ENCODE data around the gene CD300A.
"Not testable (repeated sequence)": the region's sequence is repeated elsewhere in the genome, so short reads cannot be mapped to it uniquely, and the experiment has no call there.

DNA sequence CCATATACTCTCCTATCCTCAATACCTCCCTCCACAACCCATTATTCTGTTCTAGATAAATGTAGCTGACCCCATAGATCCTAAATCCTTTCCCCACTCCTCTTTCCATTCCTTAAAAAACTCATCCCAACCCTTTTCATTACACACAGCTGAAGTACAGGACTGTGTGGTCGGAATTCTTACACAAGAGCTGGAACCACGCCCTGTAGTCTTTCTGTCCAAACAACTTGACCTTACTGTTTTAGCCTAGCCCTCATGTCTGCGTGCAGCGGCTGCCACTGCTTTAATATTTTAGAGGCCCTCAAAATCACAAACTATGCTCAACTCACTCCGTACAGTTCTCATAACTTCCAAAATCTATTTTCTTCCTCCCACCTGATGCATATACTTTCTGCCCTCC, 37.5 kb downstream of the CD300A start:
- TF ChIP-seq, protein P1, sequence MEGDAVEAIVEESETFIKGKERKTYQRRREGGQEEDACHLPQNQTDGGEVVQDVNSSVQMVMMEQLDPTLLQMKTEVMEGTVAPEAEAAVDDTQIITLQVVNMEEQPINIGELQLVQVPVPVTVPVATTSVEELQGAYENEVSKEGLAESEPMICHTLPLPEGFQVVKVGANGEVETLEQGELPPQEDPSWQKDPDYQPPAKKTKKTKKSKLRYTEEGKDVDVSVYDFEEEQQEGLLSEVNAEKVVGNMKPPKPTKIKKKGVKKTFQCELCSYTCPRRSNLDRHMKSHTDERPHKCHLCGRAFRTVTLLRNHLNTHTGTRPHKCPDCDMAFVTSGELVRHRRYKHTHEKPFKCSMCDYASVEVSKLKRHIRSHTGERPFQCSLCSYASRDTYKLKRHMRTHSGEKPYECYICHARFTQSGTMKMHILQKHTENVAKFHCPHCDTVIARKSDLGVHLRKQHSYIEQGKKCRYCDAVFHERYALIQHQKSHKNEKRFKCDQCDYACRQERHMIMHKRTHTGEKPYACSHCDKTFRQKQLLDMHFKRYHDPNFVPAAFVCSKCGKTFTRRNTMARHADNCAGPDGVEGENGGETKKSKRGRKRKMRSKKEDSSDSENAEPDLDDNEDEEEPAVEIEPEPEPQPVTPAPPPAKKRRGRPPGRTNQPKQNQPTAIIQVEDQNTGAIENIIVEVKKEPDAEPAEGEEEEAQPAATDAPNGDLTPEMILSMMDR (IDR thresholded peaks at IDR 0.05; ENCODE audit: low read depth, low read length): not testable (repeated sequence)
- not testable (repeated sequence) for TF ChIP-seq MYC (IDR thresholded peaks at IDR 0.05; ENCODE audit: low read depth, low read length); POLR2A (IDR thresholded peaks at IDR 0.05; ENCODE audit: extremely low read depth, insufficient read length)

Measured in NB4 (cell line).